Measurements from ENCODE around the gene EPB41L2.
A peak's percentile ranks its signal among the peaks of the same experiment; 100 is the strongest.
"Not testable (repeated sequence)": the region's sequence is repeated elsewhere in the genome, so short reads cannot be mapped to it uniquely, and the experiment has no call there.

Gene EPB41L2

GRCh38 chr6:131003488-131004386 lies 59.3 kb downstream of the EPB41L2 start:
- no peak for DNase-seq (ENCODE audit: low spot score)

GRCh38 chr6:131002661-131002980 lies 60.4 kb downstream of the EPB41L2 start:
- no peak for DNase-seq (ENCODE audit: low spot score)

- DNase-seq (ENCODE audit: low spot score) = no peak
Measured at GRCh38 chr6:131001945-131002660, 60.9 kb downstream of the EPB41L2 start.

GRCh38 chr6:131001111-131001736 lies 61.8 kb downstream of the EPB41L2 start:
- peak; percentile 70 for DNase-seq (ENCODE audit: low spot score)

- DNase-seq (ENCODE audit: low spot score) = no peak
Measured at GRCh38 chr6:131000544-131000943, 62.5 kb downstream of the EPB41L2 start.

GRCh38 chr6:130997061-130997753 lies 65.8 kb downstream of the EPB41L2 start:
- no peak for DNase-seq (ENCODE audit: low spot score)

GRCh38 chr6:130996635-130997034 lies 66.4 kb downstream of the EPB41L2 start:
- no peak for DNase-seq (ENCODE audit: low spot score)

GRCh38 chr6:130995783-130996447 lies 67.1 kb downstream of the EPB41L2 start:
- DNase-seq (ENCODE audit: low spot score) = no peak

GRCh38 chr6:130994319-130995097 lies 68.5 kb downstream of the EPB41L2 start:
- no peak for DNase-seq (ENCODE audit: low spot score)

GRCh38 chr6:130993292-130993765 lies 69.7 kb downstream of the EPB41L2 start:
- DNase-seq (ENCODE audit: low spot score) = no peak

- no peak for DNase-seq (ENCODE audit: low spot score)
Measured at GRCh38 chr6:130991422-130992137, 71.5 kb downstream of the EPB41L2 start.

- DNase-seq (ENCODE audit: low spot score) = not testable (repeated sequence)
Measured at GRCh38 chr6:130987539-130987938, 75.5 kb downstream of the EPB41L2 start.

GRCh38 chr6:130985115-130985514 lies 77.9 kb downstream of the EPB41L2 start:
- DNase-seq (ENCODE audit: low spot score) = no peak

GRCh38 chr6:130982941-130983456 lies 80.0 kb downstream of the EPB41L2 start:
- no peak for DNase-seq (ENCODE audit: low spot score)

GRCh38 chr6:130982135-130982534 lies 80.9 kb downstream of the EPB41L2 start:
- DNase-seq (ENCODE audit: low spot score) = no peak

- no peak for DNase-seq (ENCODE audit: low spot score)
Measured at GRCh38 chr6:130981409-130981808, 81.6 kb downstream of the EPB41L2 start.

GRCh38 chr6:130980310-130981032 lies 82.6 kb downstream of the EPB41L2 start:
- peak; percentile 40 for DNase-seq (ENCODE audit: low spot score)

- no peak for DNase-seq (ENCODE audit: low spot score)
Measured at GRCh38 chr6:130978660-130979396, 84.2 kb downstream of the EPB41L2 start.
